ENCODE measurements around the gene BRIX1. TPM values are rescaled to one million over a fixed set of nuclear protein-coding genes. Genes with fewer than 3 reads are reported as not detected.

The BRIX1 gene
- total and polyA plus RNA-seq, 12 donors: 10.6 to 55.3 (median 20.1) TPM

DNA sequence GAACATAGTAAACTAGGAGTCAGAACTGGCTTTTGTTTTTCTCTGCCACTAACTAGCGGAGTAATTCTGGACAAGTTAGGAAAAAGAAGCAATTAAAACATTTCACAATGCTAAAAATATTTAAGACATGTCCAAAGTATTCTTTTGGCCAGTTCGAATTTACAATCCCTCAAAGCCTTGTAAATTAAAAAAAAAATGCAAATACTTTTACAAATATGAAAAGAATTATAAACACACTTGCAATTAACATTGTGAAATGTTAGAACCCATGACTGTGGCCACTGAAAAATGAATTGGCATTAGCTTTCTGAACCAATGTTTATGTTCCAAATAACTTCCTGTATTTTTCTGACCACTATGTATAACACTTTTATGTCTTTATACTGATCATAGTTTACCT lies 2.4 kb upstream of the BRIX1 start:
- WGBS, 4 donors: 67 to 78% (median 76%) methylated on average over 2 of the region's 2 CpGs
- DNase-seq: no peak
- no peak for TF ChIP-seq POLR2A (IDR thresholded peaks at IDR 0.05)
- TF ChIP-seq, protein P1, sequence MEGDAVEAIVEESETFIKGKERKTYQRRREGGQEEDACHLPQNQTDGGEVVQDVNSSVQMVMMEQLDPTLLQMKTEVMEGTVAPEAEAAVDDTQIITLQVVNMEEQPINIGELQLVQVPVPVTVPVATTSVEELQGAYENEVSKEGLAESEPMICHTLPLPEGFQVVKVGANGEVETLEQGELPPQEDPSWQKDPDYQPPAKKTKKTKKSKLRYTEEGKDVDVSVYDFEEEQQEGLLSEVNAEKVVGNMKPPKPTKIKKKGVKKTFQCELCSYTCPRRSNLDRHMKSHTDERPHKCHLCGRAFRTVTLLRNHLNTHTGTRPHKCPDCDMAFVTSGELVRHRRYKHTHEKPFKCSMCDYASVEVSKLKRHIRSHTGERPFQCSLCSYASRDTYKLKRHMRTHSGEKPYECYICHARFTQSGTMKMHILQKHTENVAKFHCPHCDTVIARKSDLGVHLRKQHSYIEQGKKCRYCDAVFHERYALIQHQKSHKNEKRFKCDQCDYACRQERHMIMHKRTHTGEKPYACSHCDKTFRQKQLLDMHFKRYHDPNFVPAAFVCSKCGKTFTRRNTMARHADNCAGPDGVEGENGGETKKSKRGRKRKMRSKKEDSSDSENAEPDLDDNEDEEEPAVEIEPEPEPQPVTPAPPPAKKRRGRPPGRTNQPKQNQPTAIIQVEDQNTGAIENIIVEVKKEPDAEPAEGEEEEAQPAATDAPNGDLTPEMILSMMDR (IDR thresholded peaks at IDR 0.05): no peak
- Histone ChIP-seq H3K27ac (peak overlapping the region in 1 of 5 donors; percentile 92), H3K4me1 (replicated peaks in 1 of 2) (peaks cover 22 to 35% of the 10 kb centered on the region in 2 donors), H3K9me3 (replicated peaks in 1 of 3) (no peaks in the 10 kb centered on the region), H3K4me3 (no peak overlapping the region), H3K36me3 (replicated peaks in 1 of 2) (peaks cover 0 to 36% of the 10 kb centered on the region in 2 donors), H3K27me3 (no peaks in the 10 kb centered on the region)
- intact Hi-C loops (cut with DNase I): no loop called here

DNA sequence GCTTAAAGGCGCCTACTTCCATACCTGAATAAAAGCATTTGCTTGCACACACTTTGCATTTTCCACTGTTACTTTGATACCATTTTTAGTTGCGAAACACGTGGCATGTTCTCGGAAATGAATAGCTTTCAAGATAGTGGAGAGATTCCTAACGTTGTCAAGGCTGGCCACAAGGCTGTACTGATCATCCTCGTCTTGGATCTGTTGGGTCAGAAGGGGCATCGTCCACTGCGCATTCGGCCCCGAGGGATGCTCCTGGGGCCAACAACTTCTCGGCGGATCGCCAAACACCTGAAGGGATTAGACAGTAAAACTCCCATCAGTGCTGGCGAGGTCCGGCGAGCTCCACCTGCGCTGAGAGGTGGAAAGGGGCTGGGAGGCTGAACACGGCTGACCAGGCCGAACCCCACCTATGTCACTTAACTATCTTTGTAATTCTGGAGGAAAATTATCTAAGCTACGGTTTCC lies 806 bp upstream of the BRIX1 start:
- TF ChIP-seq POLR2A (IDR thresholded peaks at IDR 0.05): peak; percentile 21 to 38
- TF ChIP-seq, protein P1 (IDR thresholded peaks at IDR 0.05): peak in 1 of 6 experiments; percentile 3
- Histone ChIP-seq H3K4me1 (replicated peaks in 1 of 2) (peaks cover 22 to 35% of the 10 kb centered on the region in 2 donors), H3K4me3 (peak overlapping the region; percentile 1 to 98 (median 85)), H3K27ac (peak overlapping the region; percentile 74 to 96 (median 92)), H3K36me3 (replicated peaks in 1 of 2) (peaks cover 0 to 25% of the 10 kb centered on the region in 2 donors), H3K27me3 (no peaks in the 10 kb centered on the region), H3K9me3 (replicated peaks in 1 of 3) (no peaks in the 10 kb centered on the region)
- intact Hi-C loops (cut with DNase I): no loop called here
- 1 to 4% (median 2%) methylated on average over 16 to 20 of the region's 20 CpGs for WGBS, 4 donors
- peak; percentile 52 to 80 (median 68) for DNase-seq

DNA sequence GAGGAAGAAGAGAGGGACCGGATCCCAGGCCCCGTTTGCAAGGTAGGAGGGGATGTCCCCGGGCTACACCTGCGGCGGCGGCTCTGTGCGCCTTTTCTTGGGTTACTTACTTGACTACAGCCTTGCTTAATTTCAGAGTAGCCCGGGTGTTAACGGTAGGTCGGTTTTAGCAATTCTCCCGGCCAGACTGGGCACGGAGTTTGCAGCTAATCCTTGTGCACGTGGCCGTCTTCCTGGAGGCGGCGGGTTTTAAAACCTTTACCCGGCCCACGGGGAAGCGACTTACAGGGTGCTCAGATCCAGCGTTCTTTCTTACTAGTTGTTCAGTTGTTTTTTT lies 313 bp downstream of the BRIX1 start:
- H3K36me3 ChIP-seq (replicated peaks in 1 of 2): peaks cover 0 to 23% of the 10 kb centered on the region in 2 donors
- peak overlapping the region in 4 of 5 donors; percentile 86 to 96 (median 92) for H3K27ac ChIP-seq
- peak in 1 of 7 donors; percentile 30 for DNase-seq
- H3K4me3 ChIP-seq: peak overlapping the region; percentile 2 to 98 (median 87)
- WGBS, 4 donors: 0% methylated on average over 17 to 20 of the region's 20 CpGs
- H3K4me1 ChIP-seq (replicated peaks in 1 of 2): peaks cover 22 to 35% of the 10 kb centered on the region in 2 donors
- TF ChIP-seq POLR2A (IDR thresholded peaks at IDR 0.05): no peak
- TF ChIP-seq, protein P1 (IDR thresholded peaks at IDR 0.05): no peak
- no peaks in the 10 kb centered on the region for H3K27me3 ChIP-seq
- no peaks in the 10 kb centered on the region for H3K9me3 ChIP-seq (replicated peaks in 1 of 3)
- intact Hi-C loops (cut with DNase I): no loop called here

DNA sequence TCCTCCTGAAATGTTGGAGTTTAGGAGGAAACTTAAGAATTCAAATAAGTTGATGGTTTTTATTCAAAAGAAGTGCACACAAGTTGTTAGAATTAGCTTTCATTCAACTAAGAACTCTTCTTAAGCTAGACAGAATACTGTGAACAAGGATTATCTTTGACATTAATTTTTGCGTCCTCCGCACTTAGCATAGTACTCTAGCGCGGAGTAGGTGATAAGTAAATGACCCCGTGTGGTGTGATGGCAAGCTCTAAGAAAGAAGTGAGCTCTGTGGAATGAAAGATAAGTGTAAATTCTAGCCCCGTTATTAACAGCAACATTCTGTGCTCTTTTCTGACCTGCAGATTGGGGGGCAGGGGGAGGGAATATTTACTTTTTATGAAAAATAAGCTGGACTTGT lies 1.0 kb downstream of the BRIX1 start:
- peaks cover 22 to 35% of the 10 kb centered on the region in 2 donors for H3K4me1 ChIP-seq (replicated peaks in 1 of 2)
- H3K36me3 ChIP-seq (replicated peaks in 1 of 2): peaks cover 0 to 23% of the 10 kb centered on the region in 2 donors
- H3K4me3 ChIP-seq: peak overlapping the region in 2 of 4 donors; percentile 95 to 98
- H3K27ac ChIP-seq: peak overlapping the region in 1 of 5 donors; percentile 93
- WGBS, 4 donors: 18 to 38% (median 25%) methylated on average over 6 of the region's 6 CpGs
- H3K9me3 ChIP-seq (replicated peaks in 1 of 3): no peaks in the 10 kb centered on the region
- no peaks in the 10 kb centered on the region for H3K27me3 ChIP-seq
- TF ChIP-seq POLR2A (IDR thresholded peaks at IDR 0.05): no peak
- TF ChIP-seq, protein P1 (IDR thresholded peaks at IDR 0.05): no peak
- intact Hi-C loops (cut with DNase I): no loop called here
- no peak for DNase-seq
